Measurements from ENCODE around the gene CCL8.

CCL8 gene

DNA sequence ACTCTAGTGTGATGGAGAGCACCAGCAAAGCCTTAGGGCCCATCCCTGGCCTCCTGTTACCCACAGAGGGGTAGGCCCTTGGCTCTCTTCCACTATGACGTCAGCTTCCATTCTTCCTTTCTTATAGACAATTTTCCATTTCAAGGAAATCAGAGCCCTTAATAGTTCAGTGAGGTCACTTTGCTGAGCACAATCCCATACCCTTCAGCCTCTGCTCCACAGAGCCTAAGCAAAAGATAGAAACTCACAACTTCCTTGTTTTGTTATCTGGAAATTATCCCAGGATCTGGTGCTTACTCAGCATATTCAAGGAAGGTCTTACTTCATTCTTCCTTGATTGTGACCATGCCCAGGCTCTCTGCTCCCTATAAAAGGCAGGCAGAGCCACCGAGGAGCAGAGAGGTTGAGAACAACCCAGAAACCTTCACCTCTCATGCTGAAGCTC is at the start of gene CCL8:
TSS of gene CCL8 (plus strand) at position 397 of the 445 bp plus-strand sequence. CDS start 67 bp downstream, outside the sequence.
- DNase-seq (ENCODE audit: low read depth in 2 of 2) = no peak

DNA sequence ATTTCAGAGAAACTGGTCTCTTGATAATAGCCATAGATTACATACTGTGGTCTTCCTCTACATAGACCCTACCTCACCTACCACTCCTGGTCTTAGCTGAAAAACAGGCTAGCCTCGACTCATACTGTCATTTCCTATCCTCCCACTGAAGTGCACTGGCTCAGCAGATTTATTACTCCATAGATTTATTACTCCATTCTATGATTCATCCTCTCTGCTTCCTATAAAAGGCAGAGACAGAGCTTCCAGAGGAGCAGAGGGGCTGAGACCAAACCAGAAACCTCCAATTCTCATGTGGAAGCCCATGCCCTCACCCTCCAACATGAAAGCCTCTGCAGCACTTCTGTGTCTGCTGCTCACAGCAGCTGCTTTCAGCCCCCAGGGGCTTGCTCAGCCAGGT is 49.3 kb upstream of the CCL8 start, which contains the start of gene CCL7:
TSS of gene CCL7 (plus strand) at position 253 of the 400 bp plus-strand sequence. CDS start at position 323, 70 bp downstream.
- no peak for DNase-seq (ENCODE audit: low read depth in 2 of 2)

DNA sequence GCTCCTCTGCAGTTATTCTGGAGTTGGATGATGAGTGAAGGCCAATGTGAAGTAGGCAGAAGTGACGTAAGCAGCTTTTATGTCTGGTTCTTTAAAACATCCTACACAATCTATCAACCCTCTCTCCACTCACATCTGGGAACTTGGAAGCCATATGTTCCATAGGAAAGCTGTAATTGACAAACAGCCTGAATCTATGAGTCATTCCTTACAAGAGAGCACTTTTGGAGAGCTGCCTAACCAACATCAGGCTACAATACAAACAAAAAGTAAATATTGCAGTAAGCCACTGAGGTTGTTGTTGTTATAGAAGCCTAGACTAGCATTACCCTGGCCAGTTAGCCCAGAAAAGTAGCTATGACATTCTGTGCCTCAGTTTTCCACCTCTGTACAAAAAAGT is 43.4 kb upstream of the CCL8 start:
- no peak for DNase-seq (ENCODE audit: low read depth in 2 of 2)

DNA sequence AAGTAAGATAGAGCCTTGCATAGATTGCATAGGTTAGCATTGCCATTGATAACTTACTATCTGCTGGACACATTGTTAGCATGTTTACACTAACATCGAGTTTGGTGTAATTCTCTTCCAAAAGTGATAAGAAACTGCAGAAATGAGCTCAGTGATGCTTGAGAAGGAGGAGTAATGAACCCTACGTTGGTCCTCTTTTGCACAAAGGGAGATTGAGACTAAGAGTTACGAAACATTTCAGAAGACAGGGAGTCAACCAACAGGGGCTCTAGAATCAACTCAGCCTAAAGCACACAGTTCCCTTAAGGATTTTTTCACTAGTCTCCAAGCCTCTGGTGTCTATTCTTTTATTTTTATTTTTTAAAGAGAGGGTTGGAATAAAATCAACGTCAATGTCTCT is 42.4 kb upstream of the CCL8 start:
- no peak for DNase-seq (ENCODE audit: low read depth in 2 of 2)

DNA sequence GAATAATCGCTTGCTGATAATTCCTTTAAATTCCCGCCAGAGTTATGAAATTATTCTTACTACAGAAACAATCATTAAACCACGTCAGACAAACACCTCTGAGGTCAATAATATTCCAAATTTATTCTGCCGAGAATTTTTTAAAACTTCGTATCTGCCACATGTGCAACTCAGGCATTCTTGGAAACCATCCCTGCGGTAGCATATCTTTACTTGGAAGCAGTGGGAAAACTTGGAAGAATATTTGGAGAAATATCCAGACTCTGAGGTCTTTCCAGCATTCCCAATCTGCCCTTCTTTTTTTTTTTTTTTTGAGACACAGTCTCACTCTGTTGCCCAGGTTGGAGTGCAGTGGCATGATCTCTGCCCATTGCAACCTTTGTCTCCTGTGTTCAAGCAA is 35.7 kb upstream of the CCL8 start:
- no peak for DNase-seq (ENCODE audit: low read depth in 2 of 2)

DNA sequence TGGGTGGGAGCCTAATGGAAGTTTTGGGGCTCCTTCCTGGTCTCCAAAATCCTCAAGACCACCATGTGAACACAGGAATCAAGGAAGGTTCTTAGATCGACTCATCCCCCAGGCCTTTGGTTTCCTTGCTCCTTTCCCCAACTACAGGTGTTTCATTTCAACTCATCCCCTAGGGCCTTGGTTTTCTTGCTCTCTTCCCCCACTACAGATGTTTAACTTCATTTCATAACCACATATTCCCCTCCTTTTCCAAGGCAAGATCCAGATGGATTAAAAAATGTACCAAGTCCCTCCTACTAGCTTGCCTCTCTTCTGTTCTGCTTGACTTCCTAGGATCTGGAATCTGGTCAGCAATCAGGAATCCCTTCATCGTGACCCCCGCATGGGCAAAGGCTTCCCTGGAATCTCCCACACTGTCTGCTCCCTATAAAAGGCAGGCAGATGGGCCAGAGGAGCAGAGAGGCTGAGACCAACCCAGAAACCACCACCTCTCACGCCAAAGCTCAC is 33.9 kb upstream of the CCL8 start, which contains the start of gene CCL11:
TSS of gene CCL11 (plus strand) at position 457 of the 507 bp plus-strand sequence. CDS start 67 bp downstream, outside the sequence.
- no peak for DNase-seq (ENCODE audit: low read depth in 2 of 2)

DNA sequence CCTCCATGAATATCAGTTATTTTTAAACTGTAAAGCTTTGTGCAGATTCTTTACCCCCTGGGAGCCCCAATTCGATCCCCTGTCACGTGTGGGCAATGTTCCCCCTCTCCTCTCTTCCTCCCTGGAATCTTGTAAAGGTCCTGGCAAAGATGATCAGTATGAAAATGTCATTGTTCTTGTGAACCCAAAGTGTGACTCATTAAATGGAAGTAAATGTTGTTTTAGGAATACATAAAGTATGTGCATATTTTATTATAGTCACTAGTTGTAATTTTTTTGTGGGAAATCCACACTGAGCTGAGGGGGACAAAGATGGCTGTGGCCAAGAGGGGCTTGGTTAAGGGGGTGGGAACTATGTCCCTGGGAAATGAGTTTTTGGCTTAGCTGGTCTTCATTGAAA is 31.4 kb upstream of the CCL8 start:
- DNase-seq (ENCODE audit: low read depth in 2 of 2) = no peak

DNA sequence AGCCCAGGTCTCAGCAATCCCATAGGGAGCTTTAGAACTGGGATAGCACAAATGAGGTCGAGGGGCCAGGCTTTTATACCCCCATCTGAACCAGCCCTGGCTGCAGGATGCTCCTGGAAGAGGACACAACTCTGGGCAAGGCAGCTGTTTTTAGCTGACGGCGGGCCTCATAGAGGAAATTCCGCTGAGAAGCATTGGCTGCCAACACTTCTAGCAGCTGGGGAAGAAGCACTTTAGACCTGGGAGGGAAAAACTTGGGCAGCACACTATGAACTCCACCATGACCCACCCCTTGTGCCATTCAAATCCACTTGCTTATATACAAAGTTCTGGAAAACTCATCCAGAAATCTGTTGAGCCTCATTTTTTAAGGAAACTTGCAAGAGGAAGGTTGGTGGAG is 28.6 kb upstream of the CCL8 start:
- no peak for DNase-seq (ENCODE audit: low read depth in 2 of 2)

DNA sequence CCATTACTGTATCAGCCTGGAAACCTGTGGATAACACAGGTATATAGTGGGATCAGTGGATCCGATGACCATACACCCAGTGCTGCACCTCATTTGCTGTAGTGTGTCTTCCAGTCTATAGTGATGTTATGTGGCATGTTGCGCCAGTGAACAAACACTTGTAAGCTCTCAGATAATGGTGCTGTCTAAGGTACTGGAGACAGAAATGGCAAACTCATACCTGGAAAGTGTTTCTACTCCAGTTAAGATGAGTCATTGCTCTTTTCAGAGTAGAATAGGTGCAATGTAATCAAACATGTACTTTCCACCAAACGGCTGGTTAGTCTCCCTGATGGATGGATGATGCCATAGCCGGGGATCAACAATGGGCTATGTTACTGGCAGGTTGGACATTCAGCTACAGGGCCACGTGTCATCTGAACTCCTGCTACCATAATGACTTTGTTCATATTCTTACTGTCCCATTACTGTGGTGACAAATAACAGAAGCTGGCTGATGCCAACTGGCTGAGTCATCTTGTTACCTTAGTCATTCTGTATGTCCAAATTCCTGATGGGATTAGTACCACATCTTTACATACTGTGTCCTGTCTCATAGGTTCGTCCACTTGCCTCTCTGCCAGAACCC is 27.4 kb upstream of the CCL8 start:
- DNase-seq (ENCODE audit: low read depth in 2 of 2) = no peak

DNA sequence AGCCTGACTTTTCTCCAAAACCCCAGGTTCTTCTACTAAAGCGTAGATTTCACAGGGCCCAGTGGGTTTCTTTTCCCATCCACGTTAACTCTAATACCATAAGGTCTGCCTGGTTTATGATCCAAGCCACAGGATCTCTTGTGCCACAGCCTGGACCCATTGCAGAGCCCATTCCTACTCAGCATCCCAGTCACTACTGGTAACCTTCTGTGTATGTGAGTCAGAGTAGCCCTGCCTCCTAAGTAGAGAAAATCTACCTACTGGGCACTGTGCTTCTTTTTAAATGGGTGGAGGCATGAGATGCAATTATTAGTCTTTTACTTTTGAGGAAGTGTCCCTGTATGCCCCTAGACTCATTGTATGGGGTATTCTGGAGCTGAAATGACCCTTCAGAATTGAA is 20.2 kb upstream of the CCL8 start:
- DNase-seq (ENCODE audit: low read depth in 2 of 2) = no peak

DNA sequence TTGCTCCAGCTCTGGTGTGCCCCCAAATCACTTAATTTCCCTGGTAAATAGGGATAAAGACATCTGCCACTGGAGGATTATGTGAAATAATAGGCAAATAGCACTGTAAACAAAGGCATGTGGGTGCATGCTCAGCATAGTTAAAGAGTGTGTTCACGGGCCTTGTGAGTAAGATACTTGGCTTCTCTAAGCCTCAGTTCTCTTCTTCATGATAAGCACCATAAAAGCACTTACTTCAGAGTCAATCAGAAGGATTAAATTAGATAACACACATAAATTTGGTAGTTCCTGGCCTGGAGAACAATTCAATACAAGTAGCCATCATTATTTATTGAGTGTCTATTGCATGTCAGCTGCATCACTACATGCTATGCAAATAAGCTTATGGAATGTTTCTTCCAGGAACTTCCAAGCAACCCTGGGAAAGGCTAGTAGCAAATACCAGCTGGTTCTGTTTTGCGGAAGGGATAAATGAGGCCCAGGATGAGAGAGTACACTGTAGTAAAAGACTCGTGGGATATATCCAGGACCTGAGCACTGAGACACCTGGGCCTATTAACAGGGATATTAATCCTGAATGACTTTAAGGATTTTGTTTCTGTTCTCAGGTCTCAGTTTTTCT is 19.2 kb upstream of the CCL8 start:
- DNase-seq (ENCODE audit: low read depth in 2 of 2) = no peak

DNA sequence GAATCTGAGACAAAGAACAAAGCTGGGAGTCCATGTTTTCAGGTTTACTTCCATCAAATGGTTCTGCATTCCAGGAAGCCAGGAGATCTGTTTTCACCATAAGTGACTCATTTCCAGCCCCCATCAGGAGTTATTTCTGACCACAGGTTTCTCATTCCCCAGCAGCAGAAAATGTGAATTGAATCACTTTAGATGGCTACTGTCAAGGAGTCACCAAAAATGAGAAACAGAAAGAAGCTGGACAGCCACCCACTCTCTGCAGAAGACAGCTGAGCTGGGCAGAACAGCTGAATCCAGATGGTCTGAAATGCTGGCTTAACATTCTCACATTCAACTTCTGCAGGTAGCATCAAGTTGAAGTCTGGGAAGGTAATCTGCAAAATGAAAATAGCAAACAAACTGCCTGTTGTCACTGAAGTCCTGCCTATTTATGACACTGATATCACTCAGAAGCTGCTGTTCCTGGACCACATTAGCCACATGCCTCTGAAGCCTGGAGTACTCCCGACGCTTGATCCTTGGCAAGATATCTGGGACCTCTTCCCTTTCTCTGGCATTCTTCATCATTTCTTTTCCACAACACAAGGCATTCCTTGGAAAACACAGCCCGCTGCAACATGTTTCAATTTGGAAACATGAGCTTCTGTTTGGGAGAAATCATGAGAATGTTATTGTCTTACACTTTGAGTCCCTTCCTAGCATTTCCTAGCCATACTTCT is 18.4 kb upstream of the CCL8 start:
- DNase-seq (ENCODE audit: low read depth in 2 of 2) = no peak

DNA sequence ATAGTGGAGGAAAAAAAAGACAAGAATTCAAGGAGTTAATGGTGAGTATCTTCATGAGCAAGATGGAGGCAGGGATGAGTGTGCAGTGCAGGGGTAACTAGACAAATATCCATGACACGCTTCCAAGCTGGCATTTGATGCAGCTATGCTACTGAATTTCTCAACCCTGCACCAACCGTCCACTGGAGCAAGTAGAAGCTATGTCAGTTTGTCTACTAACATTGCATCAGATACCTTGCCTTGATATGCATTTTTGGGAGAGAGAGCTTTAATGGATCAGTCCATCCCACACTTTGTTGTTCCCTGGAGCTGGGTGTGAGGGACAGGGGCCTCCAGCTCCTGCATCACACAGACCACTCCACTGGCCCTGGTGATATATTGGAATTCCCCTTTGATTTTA is 17.2 kb upstream of the CCL8 start:
- DNase-seq (ENCODE audit: low read depth in 2 of 2) = no peak

DNA sequence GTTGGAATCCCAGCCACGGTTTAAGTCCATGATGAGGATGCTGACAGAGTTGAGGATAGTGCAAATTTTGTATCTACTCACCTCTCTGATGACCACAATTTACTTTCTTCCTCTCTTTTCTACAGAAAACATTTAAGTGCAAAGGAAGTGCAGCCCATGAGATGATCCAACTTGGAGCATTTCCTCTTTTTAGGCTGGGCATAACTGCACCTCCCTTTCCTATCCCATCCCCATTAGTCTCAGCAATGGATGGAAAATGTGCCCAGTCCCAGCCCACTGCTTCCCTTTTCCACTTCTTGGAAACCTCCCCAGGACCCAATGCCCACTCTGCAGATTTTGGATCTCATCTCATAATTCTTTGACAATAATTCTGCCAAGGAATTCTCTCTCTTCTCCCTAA is 16.6 kb upstream of the CCL8 start:
- DNase-seq (ENCODE audit: low read depth in 2 of 2) = no peak

DNA sequence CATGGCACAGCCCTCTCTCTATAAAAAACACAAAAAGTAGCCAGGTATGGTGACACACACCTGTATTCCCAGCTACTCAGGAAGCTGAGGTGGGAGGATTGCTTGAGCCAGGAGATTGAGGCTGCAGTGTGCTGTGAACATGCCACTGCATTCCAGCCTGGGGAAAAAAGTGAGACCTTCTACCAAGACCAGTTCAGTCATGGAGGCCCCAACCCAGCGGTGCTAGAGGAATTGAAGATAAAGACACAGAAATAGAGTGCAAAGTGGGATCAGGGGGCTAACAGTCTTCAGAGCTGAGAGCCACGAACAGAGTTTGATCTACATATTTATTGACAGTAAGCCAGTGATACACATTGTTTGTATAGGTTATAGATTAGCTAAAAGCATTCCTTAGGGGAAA is 15.6 kb upstream of the CCL8 start:
- no peak for DNase-seq (ENCODE audit: low read depth in 2 of 2)

DNA sequence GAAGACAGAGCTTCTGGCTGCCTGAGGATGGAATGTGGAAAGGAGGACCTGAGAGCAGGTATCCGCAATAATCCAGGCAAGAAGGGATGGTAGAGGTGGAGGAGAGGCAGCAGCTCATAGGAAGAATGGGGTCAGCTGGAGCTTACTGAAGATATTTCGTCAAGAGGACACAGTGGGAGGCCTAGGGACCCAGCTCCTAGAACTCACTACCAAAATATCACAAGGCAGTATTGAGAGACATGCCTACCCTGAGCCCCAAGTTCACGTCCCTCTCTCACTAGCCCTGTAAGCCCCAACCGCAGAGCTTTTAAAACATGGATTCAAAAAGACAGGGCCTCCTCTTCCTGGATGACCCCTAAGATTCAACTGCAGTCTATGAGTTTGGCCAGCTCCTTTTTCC is 14.2 kb upstream of the CCL8 start:
- no peak for DNase-seq (ENCODE audit: low read depth in 2 of 2)

DNA sequence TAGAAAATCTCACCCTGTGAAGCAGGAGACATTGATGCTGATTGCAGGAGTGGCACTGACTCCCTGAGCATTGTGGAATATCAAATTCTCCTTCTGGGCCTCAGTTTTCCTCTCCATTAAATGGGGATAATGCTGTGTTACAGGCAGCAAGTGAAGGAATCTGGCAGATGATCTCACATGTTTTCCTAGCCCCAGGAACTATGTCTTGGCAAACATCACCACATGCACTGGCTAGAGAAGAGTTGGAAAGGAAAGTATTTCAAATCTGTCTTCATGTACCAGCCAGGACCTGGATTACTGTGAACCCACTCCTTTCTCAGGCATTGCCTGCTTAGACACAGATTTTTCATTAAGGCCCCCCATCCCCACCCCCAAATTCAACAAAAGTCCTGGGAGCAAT is 13.6 kb upstream of the CCL8 start:
- DNase-seq (ENCODE audit: low read depth in 2 of 2) = no peak

DNA sequence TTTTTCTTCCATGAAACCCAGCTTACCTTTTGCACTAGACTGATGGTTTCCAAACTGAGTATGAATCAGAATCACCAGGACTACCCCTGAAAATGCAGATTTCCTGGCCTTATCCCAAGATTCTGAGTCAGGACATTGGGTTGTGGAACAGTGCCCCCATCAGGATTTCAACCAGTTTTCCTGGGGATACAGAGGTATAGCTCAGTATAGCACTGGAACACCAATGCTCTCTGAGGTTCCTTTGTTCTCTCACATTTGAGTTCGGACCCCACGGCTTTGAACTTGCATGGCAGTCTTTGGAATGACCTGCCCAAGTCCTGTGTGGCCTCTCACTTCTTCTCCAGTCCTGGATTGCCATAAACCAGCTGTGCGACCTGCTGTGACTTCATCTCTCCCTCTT is 12.8 kb upstream of the CCL8 start:
- no peak for DNase-seq (ENCODE audit: low read depth in 2 of 2)

DNA sequence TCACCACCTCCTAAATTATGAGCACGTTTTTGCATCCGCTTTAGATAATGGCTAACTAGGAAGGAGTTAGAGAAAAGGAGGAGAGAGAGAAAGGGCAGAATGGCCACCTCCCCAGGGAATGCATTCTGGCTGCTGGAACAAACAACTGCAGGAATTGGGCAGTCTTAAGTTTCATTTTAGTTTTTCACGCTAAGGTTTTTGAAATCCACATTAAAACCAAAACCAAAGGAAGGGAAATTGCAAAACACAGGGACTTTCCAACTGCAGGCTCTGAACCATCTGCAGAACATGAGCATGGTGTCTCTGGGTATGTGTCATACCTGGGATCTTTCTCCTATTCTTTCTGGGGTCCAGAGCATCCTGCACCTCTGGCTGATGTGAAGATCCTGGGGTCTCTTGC is 12.1 kb upstream of the CCL8 start:
- DNase-seq (ENCODE audit: low read depth in 2 of 2) = no peak

DNA sequence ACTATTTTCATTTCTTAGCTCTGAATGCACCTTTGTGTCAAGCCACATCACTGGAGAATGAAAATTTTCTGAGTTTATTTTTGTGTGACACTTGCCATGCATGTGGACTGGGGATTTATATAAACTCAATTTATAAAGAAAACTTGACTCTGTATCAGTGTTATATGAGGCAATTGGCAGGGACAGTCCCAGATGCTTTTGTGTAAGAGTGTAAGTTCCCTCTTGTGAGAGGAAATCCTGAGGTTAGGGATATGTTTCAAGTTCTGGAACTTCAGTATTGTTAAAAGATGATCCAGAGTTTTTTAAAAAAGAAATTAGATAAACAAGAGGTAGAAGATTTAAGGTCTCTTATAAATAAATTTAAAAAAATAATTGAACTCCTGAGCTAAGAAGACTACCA is 10.9 kb upstream of the CCL8 start:
- DNase-seq (ENCODE audit: low read depth in 2 of 2) = no peak

DNA sequence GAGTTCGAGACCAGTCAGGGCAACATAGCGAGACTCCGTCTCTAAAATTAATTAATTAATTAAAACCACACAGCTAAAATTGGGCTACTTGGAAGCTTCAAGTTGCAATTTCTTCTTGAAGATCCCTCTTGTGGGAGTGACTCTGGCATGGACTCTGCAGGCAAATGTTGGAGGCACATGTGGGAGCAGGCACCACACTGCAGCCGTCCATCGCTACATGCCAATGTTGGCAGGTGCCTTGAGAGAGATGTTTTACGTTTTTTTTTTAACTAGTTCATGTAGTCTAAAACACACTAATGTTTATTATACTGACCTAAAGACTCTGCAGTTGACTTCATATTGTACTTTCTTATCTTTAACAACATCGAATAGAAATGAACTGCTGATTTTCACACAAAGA is 7.9 kb upstream of the CCL8 start:
- no peak for DNase-seq (ENCODE audit: low read depth in 2 of 2)

DNA sequence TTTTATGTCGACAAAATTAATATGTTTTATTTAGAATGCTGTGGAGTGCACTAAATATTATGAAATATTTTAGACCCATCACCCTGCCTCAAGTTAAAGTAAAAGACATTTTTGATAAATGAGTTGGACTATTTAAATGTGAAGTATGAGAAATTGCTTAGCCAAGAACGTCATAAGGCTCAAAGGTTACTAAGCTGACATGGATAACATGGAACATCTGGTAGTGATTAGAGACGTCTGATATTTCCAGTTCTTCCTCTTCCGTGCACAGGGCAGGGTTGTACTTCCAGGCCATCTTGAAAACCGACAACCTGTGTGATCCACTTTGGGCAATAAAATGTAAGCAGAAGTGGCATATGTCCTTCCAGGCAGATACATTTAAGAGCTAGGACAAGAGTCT is 7.2 kb upstream of the CCL8 start:
- DNase-seq (ENCODE audit: low read depth in 2 of 2) = no peak

DNA sequence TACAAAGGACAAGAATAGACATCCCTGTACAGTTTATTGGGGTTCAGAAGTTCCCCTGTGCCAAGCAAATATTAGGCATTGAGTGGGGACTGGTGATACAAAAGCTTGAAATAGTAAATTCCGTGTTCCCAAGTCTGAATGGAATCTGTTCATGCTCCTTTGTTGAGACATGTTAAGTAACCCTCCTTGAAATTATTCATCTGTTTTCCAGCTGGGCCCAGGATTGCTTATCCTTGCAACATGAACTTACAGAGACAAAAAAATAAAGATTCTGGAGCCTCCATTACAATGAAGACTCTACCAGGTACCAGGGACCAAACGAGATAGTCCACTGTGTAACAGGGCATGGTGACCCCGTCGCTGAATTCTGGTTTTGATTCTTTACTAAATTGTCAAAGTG is 6.1 kb upstream of the CCL8 start:
- DNase-seq (ENCODE audit: low read depth in 2 of 2) = no peak

Data from stimulated activated CD8-positive, alpha-beta memory T cell treated with anti-CD3 and anti-CD28 coated beads, Interleukin-2, amount 100 ng/mL, for 48 hours (primary cell).